ENCODE measurements around the gene ZNF512B.

Gene ZNF512B

GRCh38 chr20:63970714-63971431 is 1.1 kb upstream of the ZNF512B start:
- H3F3A ChIP-seq (ENCODE audit: insufficient read depth, low read length) = no peaks in the 10 kb centered on the region
- no peaks in the 10 kb centered on the region for H3K27me3 ChIP-seq (ENCODE audit: insufficient read depth, low read length)
- no peaks in the 10 kb centered on the region for H3K79me2 ChIP-seq (ENCODE audit: insufficient read depth, low read length)
- TF ChIP-seq CTCF (IDR thresholded peaks at IDR 0.05; ENCODE audit: low read length) (no peak), EZH2 (IDR thresholded peaks at IDR 0.05; ENCODE audit: borderline replicate concordance, low read length) (no peak)
- H3K9me2 ChIP-seq (ENCODE audit: low read depth, low read length) = no peaks in the 10 kb centered on the region
- H4K20me1 ChIP-seq (ENCODE audit: insufficient read depth, low read length) = no peaks in the 10 kb centered on the region
- no peak overlapping the region for H3K4me3 ChIP-seq (ENCODE audit: low read depth, low read length, poor library complexity, severe bottlenecking)
- no peak overlapping the region for H3K27ac ChIP-seq (ENCODE audit: low read depth, low read length, poor library complexity, severe bottlenecking)
- H3K9ac ChIP-seq (ENCODE audit: low read length) = no peak overlapping the region
- H3K36me3 ChIP-seq (ENCODE audit: insufficient read depth, low read length) = peaks cover 26% of the 10 kb centered on the region
- no peak overlapping the region for H2AFZ ChIP-seq (ENCODE audit: low read length)
- no peaks in the 10 kb centered on the region for H3K9me3 ChIP-seq (ENCODE audit: low read length)
- H3K4me1 ChIP-seq (ENCODE audit: insufficient read depth, low read length, severe bottlenecking) = peaks cover 19% of the 10 kb centered on the region
- H3K4me2 ChIP-seq (ENCODE audit: low read length) = no peak overlapping the region; the same call in 1 of the 2 replicates

GRCh38 chr20:63968928-63969760 is 586 bp downstream of the ZNF512B start:
- Histone ChIP-seq H4K20me1 (ENCODE audit: insufficient read depth, low read length) (no peaks in the 10 kb centered on the region), H3K9me3 (ENCODE audit: low read length) (no peaks in the 10 kb centered on the region), H3K36me3 (ENCODE audit: insufficient read depth, low read length) (peaks cover 32% of the 10 kb centered on the region), H3K79me2 (ENCODE audit: insufficient read depth, low read length) (no peaks in the 10 kb centered on the region), H3F3A (ENCODE audit: insufficient read depth, low read length) (no peaks in the 10 kb centered on the region), H3K27me3 (ENCODE audit: insufficient read depth, low read length) (no peaks in the 10 kb centered on the region), H3K4me3 (ENCODE audit: low read depth, low read length, poor library complexity, severe bottlenecking) (peak overlapping the region; percentile 91), H3K4me1 (ENCODE audit: insufficient read depth, low read length, severe bottlenecking) (peaks cover 19% of the 10 kb centered on the region), H2AFZ (ENCODE audit: low read length) (no peak overlapping the region), H3K9me2 (ENCODE audit: low read depth, low read length) (no peaks in the 10 kb centered on the region), H3K27ac (ENCODE audit: low read depth, low read length, poor library complexity, severe bottlenecking) (peak overlapping the region; percentile 42), H3K4me2 (ENCODE audit: low read length) (peak overlapping the region; percentile 98), H3K9ac (ENCODE audit: low read length) (peak overlapping the region; percentile 99)
- TF ChIP-seq CTCF (IDR thresholded peaks at IDR 0.05; ENCODE audit: low read length) = no peak
- no peak for TF ChIP-seq EZH2 (IDR thresholded peaks at IDR 0.05; ENCODE audit: borderline replicate concordance, low read length)

- Histone ChIP-seq H3K27ac (ENCODE audit: low read depth, low read length, poor library complexity, severe bottlenecking) (peak overlapping the region; percentile 42), H3K79me2 (ENCODE audit: insufficient read depth, low read length) (no peaks in the 10 kb centered on the region), H3K36me3 (ENCODE audit: insufficient read depth, low read length) (peaks cover 40% of the 10 kb centered on the region), H3K9me2 (ENCODE audit: low read depth, low read length) (no peaks in the 10 kb centered on the region), H3K27me3 (ENCODE audit: insufficient read depth, low read length) (no peaks in the 10 kb centered on the region), H3K9ac (ENCODE audit: low read length) (peak overlapping the region; percentile 99), H3K9me3 (ENCODE audit: low read length) (no peaks in the 10 kb centered on the region), H3F3A (ENCODE audit: insufficient read depth, low read length) (no peaks in the 10 kb centered on the region), H3K4me1 (ENCODE audit: insufficient read depth, low read length, severe bottlenecking) (peaks cover 16% of the 10 kb centered on the region), H2AFZ (ENCODE audit: low read length) (no peak overlapping the region), H4K20me1 (ENCODE audit: insufficient read depth, low read length) (no peaks in the 10 kb centered on the region), H3K4me3 (ENCODE audit: low read depth, low read length, poor library complexity, severe bottlenecking) (peak overlapping the region; percentile 91), H3K4me2 (ENCODE audit: low read length) (peak overlapping the region; percentile 98)
- no peak for TF ChIP-seq EZH2 (IDR thresholded peaks at IDR 0.05; ENCODE audit: borderline replicate concordance, low read length)
- TF ChIP-seq CTCF (IDR thresholded peaks at IDR 0.05; ENCODE audit: low read length) = no peak
Measured at GRCh38 chr20:63968136-63968927, 1.4 kb downstream of the ZNF512B start.

Data from OCI-LY1 (cell line).